Measurements from ENCODE around the gene HAUS7.
A peak's percentile ranks its signal among the peaks of the same experiment; 100 is the strongest.

The HAUS7 gene

DNA sequence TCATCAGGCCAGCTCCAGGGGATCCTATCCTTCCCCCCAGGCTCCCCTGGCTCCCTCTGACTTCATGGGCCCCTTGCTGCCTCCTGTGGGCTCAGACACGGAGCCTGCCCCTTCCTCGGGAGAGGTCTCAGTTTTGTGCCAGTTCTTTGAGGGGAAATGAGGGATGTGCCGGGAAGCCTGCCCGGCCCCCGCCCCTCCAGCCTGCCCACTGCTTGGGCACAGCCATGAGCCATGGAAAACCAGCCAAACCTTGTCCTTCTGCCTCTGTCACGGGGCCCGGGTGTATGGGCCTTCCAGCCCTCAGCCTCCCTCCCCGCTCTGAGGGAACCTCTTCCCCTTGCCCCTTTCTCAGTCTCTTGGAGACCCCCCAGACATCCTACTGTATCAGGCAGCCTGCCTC lies 31.2 kb upstream of the HAUS7 start:
- TF ChIP-seq, protein P1, sequence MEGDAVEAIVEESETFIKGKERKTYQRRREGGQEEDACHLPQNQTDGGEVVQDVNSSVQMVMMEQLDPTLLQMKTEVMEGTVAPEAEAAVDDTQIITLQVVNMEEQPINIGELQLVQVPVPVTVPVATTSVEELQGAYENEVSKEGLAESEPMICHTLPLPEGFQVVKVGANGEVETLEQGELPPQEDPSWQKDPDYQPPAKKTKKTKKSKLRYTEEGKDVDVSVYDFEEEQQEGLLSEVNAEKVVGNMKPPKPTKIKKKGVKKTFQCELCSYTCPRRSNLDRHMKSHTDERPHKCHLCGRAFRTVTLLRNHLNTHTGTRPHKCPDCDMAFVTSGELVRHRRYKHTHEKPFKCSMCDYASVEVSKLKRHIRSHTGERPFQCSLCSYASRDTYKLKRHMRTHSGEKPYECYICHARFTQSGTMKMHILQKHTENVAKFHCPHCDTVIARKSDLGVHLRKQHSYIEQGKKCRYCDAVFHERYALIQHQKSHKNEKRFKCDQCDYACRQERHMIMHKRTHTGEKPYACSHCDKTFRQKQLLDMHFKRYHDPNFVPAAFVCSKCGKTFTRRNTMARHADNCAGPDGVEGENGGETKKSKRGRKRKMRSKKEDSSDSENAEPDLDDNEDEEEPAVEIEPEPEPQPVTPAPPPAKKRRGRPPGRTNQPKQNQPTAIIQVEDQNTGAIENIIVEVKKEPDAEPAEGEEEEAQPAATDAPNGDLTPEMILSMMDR (IDR thresholded peaks at IDR 0.05; ENCODE audit: low read depth, low read length): no peak
- H3K4me3 ChIP-seq (ENCODE audit: low read depth, low read length): no peak overlapping the region
- DNase-seq: no peak
- H3K27me3 ChIP-seq: no peaks in the 10 kb centered on the region
- peaks cover 3% of the 10 kb centered on the region; the same call in 1 of the 2 replicates for H3K4me1 ChIP-seq
- no peaks in the 10 kb centered on the region for H3K9me3 ChIP-seq
- no peaks in the 10 kb centered on the region for H3K36me3 ChIP-seq

DNA sequence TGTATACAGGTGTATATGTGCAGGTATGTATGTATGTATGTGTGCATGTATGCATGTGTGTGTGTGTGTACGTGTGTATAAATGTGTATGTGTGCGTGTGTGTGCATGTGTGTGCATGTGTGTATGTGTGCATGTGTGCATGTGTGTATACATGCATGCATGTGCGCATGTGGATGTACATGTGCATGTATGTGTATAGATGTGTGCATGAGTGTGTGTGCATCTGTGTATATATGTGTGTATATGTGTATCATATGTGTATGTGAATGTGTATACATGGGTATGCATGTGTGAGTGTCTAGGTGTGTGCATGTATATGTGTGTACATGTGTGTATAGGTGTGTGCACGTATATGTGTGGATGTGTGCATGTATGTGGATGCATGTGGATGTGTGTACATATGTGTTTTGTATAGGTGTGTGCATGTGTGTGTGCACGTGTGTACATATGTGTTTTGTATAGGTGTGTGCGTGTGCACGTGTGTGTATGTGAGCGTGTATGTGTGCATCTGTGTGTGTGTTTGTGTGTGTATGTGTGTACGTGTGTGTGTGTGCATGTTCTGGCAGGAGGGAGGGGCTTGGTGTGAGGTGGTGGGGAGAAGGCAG lies 30.4 kb upstream of the HAUS7 start:
- Histone ChIP-seq H3K36me3 (no peaks in the 10 kb centered on the region), H3K27me3 (no peaks in the 10 kb centered on the region), H3K9me3 (no peaks in the 10 kb centered on the region), H3K4me3 (ENCODE audit: low read depth, low read length) (no peak overlapping the region), H3K4me1 (peaks cover 3% of the 10 kb centered on the region; the same call in 1 of the 2 replicates)
- TF ChIP-seq, protein P1 (IDR thresholded peaks at IDR 0.05; ENCODE audit: low read depth, low read length): no peak
- DNase-seq: no peak

DNA sequence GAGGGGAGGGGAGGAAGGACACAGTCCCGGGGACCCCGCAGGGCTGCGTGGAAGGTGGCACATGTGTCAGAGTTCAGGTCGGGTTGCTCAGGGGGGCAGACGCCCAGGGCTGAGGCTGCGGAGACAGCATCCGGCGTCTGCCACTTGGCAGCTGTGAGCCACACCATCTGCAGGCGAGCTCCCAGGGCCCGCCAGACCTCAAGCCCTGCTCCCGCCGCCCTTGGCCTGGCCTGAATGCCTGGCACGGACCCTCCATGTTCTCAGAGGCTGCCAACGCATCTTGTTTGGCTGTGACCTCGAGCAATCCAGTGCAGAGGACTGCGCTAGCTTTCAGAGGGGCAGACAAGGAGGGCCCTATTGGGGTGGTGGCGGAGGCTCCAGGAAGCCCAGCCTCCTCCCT lies 29.5 kb upstream of the HAUS7 start:
- peak; percentile 41 for DNase-seq
- TF ChIP-seq, protein P1 (IDR thresholded peaks at IDR 0.05; ENCODE audit: low read depth, low read length): no peak
- no peaks in the 10 kb centered on the region for H3K36me3 ChIP-seq

DNA sequence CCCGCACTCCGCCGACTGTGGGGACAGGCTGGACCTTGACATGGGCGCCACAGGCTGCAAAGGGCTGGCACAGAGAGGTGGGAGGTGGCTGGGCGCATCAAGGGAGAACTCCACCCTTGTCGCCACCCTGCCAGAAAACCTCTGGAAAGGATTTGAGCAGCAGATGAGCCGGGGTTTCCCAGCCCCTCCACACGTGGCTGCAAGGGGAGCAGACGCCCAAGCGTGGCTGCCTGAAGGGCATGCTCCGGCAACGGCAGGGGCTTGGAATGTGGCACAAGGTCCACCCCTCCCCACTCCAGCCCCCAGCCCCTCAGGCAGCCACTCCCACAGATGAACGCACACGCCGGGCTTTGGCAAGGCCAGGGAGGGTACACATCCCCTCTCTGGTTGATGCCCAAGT lies 29.0 kb upstream of the HAUS7 start:
- Histone ChIP-seq H3K9me3 (no peaks in the 10 kb centered on the region), H3K4me3 (ENCODE audit: low read depth, low read length) (no peak overlapping the region), H3K36me3 (no peaks in the 10 kb centered on the region), H3K4me1 (peaks cover 3% of the 10 kb centered on the region; the same call in 1 of the 2 replicates), H3K27me3 (no peaks in the 10 kb centered on the region)
- TF ChIP-seq, protein P1 (IDR thresholded peaks at IDR 0.05; ENCODE audit: low read depth, low read length): no peak
- DNase-seq: no peak

More for the DNA sequence above, 29.5 kb upstream of the HAUS7 start:
- H3K4me3 ChIP-seq (ENCODE audit: low read depth, low read length): no peak overlapping the region
- H3K27me3 ChIP-seq: no peaks in the 10 kb centered on the region
- H3K4me1 ChIP-seq: peaks cover 3% of the 10 kb centered on the region; the same call in 1 of the 2 replicates
- no peaks in the 10 kb centered on the region for H3K9me3 ChIP-seq

DNA sequence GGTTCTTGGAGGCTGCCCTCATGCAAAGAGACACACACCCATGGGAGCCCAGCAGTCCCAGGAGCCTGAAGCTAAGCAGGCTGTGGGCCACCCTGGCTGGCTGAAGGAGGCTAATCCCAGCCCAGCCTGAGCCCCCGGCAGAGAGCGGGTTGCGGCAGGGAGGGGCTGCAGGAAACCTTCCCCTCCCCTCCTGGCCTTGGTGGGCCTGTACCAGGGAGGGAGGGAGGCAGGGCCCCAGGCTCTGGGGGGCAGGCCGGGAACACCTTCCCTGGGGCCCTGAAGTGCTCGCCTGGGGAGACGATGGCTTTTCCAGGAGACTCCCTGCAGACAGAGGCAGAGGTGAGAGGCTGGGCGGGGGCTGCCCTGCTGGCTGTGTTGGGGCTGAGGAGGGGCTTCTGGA lies 28.1 kb upstream of the HAUS7 start:
- DNase-seq: no peak
- Histone ChIP-seq H3K4me1 (peaks cover 3% of the 10 kb centered on the region; the same call in 1 of the 2 replicates), H3K4me3 (ENCODE audit: low read depth, low read length) (no peak overlapping the region), H3K9me3 (no peaks in the 10 kb centered on the region), H3K36me3 (no peaks in the 10 kb centered on the region), H3K27me3 (no peaks in the 10 kb centered on the region)
- TF ChIP-seq, protein P1 (IDR thresholded peaks at IDR 0.05; ENCODE audit: low read depth, low read length): no peak

DNA sequence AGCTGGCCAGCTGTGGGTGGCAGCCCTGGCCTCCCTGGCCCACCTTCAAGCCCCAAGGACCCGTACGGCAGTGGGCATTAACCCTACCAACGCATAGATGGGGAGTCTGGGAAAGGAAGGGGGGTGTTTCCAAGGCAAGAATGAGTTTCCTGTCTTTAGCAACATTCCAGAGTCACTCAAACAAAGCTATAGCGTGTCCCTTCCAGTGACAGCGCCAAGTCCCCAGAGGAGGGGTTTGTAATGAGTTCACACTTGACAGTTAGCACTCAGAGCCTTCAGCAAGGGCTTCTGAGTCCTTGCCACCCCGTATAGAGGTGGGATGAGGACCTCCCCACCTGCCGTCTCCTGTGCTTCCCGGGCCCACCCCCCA lies 26.2 kb upstream of the HAUS7 start:
- Histone ChIP-seq H3K9me3 (no peaks in the 10 kb centered on the region), H3K4me3 (ENCODE audit: low read depth, low read length) (peak overlapping the region; percentile 55), H3K36me3 (no peaks in the 10 kb centered on the region), H3K4me1 (peaks cover 7% of the 10 kb centered on the region), H3K27me3 (no peaks in the 10 kb centered on the region)
- DNase-seq: no peak
- TF ChIP-seq, protein P1 (IDR thresholded peaks at IDR 0.05; ENCODE audit: low read depth, low read length): no peak
